WI38 (cell line): Measurements from ENCODE around the gene ZNF487.
"Not testable (repeated sequence)": the region's sequence is repeated elsewhere in the genome, so short reads cannot be mapped to it uniquely, and the experiment has no call there.

ENCODE experiments used
- H3K4me3 ChIP-seq: 2 replicates; pipeline ENCODE4 v1.5.1; 2011; ENCODE audit warnings: low read depth, mild to moderate bottlenecking, control low read depth, low read length
- TF ChIP-seq, protein P1 (sequence below): IDR thresholded peaks from 2 replicates; pipeline ENCODE4 v1.5.1; 2012; ENCODE audit warnings: low read depth, mild to moderate bottlenecking, control low read depth, low read length

ZNF487 gene

DNA sequence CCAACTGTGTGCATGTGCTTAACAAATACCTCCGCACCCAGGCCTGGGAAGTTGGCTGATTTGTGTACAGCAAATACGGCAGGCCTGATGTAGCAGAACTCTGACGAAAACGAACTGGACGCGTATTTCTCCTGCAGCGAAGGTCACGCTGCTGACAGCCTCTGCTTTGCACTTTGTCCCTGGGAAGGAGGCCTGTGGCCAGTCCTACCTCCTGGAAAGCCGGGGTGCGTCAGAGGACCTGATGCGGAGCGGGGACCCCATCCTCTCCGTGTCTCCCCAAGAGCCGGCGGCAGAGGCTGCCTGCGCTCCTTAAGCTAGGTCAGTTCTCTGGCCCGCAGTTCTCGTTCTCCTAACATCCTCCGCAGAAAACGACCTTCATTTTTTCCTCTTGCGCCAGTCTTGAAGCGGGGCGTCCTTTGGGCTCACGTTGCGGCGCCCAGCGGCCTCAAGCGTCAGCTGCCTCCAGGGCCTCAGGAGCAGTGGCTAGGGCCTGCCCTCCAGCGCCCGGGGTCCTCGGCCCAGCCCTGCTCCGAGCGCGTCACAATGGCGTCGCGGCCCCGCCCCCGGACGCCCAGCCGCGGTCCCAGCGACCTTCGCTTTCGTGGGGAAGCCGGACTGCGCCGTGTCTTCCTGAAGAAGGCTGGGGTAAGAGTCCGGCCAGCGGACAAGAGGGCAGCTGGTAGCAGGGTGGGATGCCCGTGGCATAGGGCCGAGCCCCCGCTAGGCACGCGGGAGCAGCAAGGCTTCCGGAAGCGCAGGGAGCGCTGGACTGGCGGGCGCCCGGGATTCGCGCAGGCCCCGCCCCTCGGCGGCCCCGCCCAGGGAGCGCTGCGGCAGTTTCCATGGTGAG is at the start of gene ZNF487:
Gene ZNF487, plus strand, starts transcription at position 821 of the 850 bp plus-strand sequence. CDS start 38,703 bp downstream, outside the sequence.
- TF ChIP-seq, protein P1, sequence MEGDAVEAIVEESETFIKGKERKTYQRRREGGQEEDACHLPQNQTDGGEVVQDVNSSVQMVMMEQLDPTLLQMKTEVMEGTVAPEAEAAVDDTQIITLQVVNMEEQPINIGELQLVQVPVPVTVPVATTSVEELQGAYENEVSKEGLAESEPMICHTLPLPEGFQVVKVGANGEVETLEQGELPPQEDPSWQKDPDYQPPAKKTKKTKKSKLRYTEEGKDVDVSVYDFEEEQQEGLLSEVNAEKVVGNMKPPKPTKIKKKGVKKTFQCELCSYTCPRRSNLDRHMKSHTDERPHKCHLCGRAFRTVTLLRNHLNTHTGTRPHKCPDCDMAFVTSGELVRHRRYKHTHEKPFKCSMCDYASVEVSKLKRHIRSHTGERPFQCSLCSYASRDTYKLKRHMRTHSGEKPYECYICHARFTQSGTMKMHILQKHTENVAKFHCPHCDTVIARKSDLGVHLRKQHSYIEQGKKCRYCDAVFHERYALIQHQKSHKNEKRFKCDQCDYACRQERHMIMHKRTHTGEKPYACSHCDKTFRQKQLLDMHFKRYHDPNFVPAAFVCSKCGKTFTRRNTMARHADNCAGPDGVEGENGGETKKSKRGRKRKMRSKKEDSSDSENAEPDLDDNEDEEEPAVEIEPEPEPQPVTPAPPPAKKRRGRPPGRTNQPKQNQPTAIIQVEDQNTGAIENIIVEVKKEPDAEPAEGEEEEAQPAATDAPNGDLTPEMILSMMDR, result no peak
- H3K4me3 ChIP-seq, result peak within 1 kb of the TSS; percentile 83

DNA sequence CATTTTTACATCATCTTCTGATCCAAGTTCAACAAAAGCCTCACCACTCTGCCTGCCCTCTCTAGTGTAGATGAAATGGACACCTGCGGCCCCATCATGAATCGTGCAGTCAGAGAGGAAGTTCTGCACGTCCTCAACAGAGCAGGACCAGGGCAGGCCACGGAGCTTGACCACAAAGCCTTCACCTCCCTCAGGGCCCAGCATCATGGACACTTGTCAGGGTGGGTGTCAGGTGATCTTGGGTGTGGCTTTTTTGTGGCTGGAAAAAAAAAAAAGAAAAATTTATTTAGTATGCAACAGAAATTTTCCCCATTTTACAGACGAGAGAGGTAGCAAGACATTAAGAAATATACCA is 49.3 kb upstream of the ZNF487 start:
- TF ChIP-seq, protein P1, result no peak

DNA sequence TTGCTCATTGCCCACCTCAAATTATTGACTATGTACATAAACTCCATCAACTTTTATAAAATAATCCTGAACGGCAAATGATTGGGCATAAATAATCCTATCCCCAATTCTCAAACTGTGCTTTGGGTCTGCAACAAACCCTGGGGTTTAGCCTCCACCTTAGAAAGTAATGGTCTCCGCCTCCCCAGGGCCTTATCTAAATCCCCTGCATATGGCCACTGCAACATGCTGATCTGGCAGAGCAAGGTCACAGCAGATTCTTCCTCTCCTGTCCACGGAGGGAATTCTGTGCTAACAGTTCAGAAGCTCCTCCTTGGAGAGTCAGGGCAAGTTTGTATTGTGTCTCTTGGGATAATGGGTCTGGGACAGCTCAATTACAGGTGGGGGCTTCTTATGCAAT is 47.0 kb upstream of the ZNF487 start:
- TF ChIP-seq, protein P1, result no peak
- no peak overlapping the region for H3K4me3 ChIP-seq

More for the DNA sequence above, 49.3 kb upstream of the ZNF487 start:
- H3K4me3 ChIP-seq, result no peak overlapping the region

DNA sequence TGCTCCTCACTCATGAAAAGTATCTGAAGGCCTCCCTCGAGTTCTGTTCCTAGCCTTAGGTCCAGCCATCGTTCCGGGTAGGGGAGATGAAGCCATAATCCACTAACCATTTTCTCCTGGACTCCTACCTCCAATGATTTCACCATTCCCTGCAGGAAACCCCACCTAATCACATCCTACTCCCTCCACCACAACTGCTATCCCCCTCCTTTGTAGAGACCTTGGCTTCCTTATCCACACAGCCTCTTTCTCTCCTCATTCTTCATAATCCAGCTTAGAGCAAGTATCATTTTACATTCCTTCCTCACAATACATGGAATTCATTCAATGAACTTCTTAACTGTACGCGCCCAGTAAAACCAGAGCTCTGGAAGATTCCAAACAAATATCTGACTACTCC is 46.6 kb upstream of the ZNF487 start:
- TF ChIP-seq, protein P1, result no peak
- H3K4me3 ChIP-seq, result no peak overlapping the region

DNA sequence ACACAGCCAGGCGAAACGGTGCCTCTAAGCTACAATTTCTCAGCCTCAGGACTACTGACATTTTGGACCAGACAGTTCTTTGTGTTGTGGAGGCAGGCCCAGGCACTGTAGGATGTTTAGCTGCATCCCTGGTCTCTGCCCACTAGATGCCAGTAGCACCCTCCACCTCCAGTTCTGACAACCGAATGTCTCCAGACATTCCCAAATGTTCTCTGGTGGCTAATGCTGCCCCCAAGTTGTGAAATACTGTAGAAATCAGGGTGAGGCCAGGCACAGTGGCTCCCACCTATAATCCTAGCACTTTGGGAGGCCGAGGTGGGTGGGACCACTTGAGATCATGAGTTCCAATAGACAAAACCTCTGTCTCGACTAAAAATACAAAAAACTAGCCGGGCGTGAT is 46.2 kb upstream of the ZNF487 start:
- TF ChIP-seq, protein P1, result peak; percentile 44
- no peak overlapping the region for H3K4me3 ChIP-seq

DNA sequence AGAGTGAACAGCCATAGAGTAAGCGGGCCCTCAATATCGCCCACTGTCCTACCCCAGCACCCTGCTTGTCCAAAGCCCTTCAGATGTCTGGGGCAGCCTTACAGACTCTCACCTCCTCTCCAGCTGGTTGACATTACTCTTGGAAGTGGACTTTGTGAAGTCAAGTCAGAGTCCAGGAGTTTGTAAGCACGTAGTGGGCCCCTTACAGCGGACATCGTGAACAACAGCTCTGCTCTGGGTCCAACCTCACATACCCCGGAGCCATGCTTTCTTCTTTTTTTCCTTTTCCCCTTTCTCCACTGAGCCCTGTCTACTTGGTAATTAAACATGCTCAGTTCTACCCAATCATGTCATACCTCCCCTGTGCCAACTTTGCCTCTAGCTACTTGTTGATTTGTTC is 45.4 kb upstream of the ZNF487 start:
- TF ChIP-seq, protein P1, result no peak

DNA sequence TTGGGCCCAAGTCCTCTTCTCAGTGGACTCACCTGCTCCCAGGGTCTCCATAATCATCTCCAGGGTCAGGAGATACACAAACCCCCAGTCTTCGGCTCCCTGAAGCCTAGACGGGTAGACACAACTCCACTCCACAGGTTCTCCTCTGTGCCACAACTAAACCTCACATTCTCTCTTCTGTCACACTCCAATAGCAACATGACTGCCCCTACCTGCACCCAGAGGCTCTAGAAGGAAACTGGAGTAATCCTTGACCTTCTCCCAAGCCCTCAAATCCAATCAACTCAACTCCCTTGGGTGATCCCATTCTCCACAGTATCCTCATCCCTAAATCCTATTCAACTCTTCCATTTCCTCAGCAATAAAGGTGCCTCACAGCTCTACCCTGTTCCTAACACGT is 44.2 kb upstream of the ZNF487 start:
- H3K4me3 ChIP-seq, result no peak overlapping the region
- TF ChIP-seq, protein P1, result no peak

More for the DNA sequence above, 45.4 kb upstream of the ZNF487 start:
- H3K4me3 ChIP-seq, result no peak overlapping the region

DNA sequence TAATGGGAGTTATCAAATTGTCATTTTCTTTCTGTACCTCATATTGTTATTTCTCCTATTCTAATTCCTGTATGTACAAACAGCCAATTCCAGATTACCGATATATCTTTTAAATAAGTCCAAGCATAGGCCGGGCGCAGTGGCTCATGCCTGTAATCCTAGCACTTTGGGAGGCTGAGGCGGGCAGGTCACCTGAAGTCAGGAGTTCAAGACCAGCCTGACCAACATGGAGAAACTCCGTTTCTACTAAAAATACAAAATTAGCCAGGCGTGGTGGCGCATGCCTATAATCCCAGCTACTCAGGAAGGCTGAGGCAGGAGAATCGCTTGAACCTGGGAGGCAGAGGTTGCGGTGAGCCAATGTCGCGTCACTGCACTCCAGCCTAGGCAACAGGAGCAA is 43.7 kb upstream of the ZNF487 start:
- not testable (repeated sequence) for H3K4me3 ChIP-seq
